NCI-H446 (cell line): Measurements from ENCODE around the gene EP300.
"Not testable (repeated sequence)": the region's sequence is repeated elsewhere in the genome, so short reads cannot be mapped to it uniquely, and the experiment has no call there.

ENCODE experiments used
- DNase-seq, 2 experiments: peaks; one replicate each; lab custom pipeline; 2025; lab: John Stamatoyannopoulos, UW

Gene EP300

DNA sequence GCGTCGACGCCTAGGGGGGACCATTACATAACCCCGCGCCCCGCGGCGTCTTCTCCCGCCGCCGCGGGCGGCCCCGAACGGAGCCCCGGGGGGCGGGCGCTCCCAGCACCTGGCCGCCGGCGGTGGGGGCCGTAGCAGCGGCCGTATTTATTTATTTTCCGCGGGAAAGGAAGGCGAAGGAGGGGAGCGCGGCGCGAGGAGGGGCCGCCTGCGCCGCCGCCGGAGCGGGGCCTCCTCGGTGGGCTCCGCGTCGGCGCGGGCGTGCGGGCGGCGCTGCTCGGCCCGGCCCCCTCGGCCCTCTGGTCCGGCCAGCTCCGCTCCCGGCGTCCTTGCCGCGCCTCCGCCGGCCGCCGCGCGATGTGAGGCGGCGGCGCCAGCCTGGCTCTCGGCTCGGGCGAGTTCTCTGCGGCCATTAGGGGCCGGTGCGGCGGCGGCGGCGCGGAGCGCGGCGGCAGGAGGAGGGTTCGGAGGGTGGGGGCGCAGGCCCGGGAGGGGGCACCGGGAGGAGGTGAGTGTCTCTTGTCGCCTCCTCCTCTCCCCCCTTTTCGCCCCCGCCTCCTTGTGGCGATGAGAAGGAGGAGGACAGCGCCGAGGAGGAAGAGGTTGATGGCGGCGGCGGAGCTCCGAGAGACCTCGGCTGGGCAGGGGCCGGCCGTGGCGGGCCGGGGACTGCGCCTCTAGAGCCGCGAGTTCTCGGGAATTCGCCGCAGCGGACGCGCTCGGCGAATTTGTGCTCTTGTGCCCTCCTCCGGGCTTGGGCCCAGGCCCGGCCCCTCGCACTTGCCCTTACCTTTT lies at the start of gene EP300:
EP300 (plus strand) TSS at position 570 of the 795 bp plus-strand sequence. CDS start 413 bp downstream, outside the sequence.
- DNase-seq, result peak in 1 of 2 experiments; percentile 57

DNA sequence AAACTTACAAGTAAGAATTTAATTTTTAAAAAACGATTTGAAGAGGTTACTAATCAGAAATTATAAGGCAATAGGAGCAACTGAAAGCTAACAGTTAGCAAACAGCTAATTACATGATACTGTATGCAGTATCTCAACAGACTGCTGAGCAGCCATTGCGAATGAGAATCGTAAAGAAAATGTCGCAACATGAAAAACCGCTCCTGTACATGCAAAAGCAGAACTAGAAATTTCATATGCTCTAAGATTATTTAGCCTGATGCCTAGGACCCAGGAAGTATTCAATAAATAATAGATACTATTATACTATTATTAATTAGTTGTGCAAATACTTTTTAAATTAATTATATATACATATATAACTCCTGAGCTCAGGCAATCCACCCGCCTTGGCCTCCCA lies 48.7 kb upstream of the EP300 start:
- no peak for DNase-seq

DNA sequence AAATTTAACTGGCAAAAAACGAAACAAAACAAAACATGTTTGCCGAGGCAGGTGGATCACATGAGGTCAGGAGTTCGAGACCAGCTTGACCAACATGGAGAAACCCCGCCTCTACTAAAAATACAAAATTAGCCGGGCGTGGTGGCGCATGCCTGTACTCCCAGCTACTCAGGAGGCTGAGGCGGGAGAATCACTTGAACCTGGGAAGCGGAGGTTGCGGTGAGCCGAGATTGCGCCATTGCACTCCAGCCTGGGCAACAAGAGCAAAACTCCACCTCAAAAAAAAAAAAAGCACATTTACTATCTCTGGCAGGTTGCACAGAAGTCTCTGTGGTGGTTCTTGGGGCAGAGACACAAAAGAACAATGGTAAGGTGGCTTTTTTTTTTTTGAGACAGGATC lies 46.8 kb upstream of the EP300 start:
- not testable (repeated sequence) for DNase-seq

DNA sequence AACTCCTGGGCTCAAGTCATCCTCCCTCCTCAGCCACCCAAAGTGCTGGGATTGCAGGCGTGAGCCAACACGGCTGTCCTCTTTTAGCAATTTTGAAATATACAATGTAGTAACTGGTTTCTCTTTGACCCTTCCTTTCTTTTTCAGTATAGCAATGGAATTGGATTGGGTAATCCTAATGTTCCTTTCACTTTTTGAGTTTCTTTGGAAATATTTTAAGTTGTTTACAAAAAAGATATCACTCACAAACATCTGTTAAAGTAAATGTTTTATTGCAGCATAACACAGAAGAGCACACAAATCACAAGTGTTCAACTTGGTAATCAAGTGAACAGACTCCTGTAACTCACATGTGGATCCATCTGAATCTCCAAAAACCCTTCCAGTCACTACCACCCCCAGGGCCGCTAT lies 44.6 kb upstream of the EP300 start:
- no peak for DNase-seq

DNA sequence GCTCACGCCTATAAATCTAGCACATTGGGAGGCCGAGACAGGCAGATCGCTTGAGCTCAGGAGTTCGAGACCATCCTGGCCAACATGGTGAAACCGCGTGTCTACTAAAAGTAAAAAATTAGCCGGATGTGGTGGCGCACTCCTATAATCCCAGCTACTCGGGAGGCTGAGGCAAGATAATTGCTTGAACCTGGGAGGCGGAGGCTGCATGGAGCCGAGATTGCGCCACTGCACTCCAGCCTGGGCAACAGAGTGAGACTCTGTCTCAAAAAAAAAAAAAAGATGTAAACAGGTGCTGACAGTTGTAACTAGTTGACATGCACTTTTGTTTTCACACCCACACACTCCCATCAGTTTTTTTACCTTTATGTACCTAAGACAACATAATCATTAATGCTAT lies 44.0 kb upstream of the EP300 start:
- DNase-seq, result not testable (repeated sequence)

DNA sequence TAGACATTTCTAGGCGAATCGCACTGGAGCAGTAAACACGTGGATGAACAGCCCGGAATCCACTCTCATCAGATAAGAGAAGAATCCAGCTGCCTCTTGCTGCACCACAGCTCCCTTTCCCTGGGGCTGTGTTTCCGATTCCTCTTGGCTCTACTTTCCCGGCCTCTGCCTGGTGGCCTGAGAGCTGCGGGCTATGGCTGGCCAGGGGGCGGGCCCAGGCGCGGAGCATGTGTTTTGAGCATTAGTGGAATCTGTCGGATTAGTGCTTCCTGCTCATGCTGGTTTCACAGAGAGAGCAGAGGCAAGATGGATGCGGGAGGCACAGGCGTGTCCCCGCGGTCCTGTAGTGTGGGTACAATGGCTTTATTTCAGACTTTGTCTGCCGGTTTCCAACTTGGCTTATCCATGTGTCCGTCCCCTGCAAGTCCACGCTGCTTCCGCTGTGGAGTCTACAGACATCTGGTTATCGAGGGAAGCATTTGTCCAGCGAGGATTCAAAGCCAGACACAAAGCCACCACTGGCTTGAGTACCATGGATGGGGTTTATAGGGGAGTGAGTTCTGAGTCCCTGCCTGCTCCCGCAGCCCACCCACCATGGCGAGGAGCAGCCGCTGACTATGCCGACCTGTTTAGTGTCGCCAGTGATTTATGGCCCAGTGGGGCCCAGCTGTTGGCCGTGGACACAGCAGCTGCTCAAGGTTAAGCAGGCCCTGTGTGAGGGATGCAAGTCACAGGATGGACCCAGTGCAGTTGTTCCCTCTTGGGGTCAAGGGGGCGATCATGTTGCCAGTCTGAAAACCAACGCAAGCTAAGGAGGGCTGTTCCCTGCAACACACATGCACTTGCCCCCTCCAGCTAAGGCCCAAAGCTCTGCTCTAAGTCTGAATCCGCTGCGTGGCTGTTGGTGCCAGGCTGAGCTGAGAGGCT lies 43.3 kb upstream of the EP300 start:
- no peak for DNase-seq

DNA sequence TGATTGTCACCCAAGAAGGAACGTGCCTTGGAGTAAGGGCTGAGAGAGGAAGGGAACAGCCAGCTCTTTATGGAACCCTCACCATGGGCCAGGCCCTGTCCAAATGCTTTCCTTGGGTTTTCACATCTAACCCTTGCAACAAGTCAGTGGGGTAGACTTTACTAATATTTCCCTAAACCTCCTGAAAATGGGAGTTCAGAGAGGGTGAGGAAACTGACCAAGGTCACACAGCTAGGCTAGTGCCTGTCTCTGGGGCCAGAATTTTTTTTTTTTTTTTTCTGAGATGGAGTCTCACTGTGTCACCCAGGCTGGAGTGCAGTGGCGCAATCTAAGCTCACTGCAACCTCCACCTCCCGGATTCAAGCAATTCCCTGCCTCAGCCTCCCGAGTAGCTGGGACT lies 42.6 kb upstream of the EP300 start:
- not testable (repeated sequence) for DNase-seq

DNA sequence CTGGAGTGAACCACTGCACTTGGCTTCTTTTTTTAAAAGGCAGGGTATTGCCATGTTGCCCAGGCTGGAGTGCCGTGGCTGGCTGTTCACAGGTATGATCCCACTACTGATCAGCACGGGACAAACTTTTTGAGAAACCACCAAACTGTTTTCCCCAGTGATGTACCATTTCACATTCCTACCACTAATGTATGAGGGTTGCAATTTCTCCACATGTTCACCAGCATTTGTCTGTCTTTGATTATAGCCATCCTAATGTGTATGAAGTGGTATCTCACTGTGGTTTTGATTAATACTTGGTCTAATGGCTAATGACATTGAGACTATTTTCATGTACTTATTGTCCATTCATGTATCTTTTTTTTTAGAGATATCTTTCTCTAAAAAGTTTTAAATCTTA lies 41.5 kb upstream of the EP300 start:
- DNase-seq, result no peak

DNA sequence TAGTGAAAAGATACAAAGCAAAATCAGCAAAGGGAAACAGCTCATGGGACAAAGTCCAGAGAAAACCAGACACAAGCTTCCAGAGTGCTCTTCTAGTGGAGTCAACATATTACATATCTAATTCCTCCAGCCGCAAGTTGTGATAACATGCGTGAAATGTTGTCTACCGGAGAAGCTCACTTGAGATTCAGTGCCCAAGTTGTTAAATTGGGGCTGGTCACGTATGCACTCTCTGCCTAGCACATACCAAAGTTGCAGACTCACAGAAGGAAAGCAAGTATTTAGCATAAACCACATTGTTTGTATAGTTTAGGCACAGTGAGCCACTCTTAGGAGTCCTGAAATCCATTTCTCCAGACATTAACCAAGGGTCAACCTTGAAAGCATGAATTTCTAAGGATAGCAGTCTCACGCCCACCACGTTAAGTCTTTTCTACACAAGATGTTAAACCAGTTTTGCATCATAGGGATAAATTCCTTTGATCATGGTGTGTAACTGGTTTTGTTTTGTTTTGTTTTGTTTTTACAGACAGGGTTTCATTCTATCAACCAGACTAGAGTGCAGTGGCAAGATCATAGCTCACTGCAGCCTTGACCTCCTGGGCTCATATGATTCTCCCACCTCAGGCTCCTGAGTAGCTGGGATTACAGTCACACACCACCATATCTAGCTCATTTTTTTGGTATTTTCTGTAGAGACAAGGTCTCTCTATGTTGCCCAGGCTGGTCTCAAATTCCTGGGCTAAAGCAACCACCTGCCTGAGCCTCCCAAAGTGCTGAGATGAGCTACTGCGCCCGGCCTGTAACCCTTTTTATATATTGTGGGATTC lies 39.5 kb upstream of the EP300 start:
- no peak for DNase-seq

DNA sequence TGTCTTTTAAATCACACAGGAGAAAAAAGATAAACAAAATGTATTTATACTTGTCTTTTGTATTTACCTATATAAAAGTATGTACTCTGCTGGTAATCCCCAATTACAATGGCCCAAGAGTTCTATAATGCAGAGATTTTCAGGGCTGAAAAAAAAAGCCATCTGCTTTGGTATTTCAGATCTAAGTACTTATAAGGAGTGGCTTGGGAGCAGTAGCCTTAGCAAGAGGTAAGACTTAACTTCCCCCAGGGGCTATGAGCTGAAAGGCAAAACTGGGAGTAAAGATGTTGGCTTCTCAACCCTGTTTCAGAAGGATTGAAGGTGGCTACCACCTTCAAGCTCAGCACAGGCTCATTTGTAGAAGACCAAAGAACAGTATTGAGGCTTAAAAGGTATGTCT lies 35.3 kb upstream of the EP300 start:
- DNase-seq, result no peak

DNA sequence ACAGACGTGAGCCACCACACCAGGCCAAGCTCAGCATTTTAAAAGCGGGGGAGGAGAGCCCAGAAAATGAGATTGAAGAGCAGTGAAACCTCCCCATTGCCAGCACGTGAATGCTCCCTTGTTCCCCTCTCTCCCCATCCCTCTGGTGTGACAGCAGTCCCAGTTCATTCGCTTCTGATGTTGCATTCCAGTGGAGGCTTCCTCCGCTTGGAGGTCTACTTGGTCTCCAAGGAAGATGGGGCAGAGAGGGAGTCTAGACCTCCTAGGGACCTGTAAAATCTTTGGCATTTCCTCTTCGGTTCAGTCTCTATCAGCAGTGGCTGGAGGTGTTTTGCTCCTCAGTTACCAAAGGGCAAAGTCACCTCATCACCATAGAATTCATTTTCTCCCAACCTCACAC lies 30.2 kb upstream of the EP300 start:
- DNase-seq, result no peak

DNA sequence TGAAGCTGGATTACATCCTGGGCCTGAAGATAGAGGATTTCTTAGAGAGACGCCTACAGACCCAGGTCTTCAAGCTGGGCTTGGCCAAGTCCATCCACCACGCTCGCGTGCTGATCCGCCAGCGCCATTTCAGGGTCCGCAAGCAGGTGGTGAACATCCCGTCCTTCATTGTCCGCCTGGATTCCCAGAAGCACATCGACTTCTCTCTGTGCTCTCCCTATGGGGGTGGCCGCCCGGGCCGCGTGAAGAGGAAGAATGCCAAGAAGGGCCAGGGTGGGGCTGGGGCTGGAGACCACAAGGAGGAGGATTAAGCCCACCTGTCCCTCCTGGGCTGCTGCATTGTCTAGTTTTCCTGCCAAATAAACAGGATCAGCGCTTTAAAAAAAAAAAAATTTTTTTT lies 28.1 kb upstream of the EP300 start:
- not testable (repeated sequence) for DNase-seq

DNA sequence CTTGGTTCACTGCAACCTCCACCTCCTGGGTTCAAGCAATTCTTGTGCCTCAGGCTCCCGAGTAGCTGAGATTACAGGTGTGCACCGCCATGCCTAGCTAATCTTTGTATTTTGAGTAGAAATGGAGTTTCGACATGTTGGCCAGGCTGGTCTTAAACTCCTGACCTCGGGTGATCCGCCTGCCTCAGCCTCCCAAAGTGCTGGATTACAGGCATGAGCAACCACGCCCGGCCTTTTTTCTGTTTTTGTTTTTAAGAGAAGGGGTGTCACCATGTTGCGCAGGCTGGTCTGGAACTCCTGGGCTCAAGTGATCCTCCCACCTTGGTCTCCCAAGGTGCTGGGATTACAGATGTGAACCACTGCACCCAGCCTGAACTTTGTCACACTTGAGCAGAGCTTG lies 26.1 kb upstream of the EP300 start:
- not testable (repeated sequence) for DNase-seq

DNA sequence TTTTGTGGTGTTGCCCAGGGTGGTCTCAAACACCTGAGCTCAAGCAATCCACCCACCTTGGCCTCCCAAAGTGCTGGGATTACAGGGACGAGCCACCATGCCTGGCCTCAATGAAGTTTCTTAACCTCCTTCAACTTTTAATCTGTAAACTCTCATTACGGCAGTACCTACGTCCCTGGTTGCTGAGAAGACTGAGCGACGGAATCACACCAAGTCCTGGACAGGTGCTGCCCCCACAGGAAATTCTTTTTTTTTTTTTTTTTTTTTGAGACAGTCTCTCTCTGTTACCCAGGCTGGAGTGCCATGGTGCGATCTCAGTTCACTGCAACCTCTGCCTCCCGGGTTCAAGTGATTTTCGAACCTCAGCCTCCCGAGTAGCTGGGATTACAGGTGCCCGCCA lies 24.4 kb upstream of the EP300 start:
- not testable (repeated sequence) for DNase-seq

DNA sequence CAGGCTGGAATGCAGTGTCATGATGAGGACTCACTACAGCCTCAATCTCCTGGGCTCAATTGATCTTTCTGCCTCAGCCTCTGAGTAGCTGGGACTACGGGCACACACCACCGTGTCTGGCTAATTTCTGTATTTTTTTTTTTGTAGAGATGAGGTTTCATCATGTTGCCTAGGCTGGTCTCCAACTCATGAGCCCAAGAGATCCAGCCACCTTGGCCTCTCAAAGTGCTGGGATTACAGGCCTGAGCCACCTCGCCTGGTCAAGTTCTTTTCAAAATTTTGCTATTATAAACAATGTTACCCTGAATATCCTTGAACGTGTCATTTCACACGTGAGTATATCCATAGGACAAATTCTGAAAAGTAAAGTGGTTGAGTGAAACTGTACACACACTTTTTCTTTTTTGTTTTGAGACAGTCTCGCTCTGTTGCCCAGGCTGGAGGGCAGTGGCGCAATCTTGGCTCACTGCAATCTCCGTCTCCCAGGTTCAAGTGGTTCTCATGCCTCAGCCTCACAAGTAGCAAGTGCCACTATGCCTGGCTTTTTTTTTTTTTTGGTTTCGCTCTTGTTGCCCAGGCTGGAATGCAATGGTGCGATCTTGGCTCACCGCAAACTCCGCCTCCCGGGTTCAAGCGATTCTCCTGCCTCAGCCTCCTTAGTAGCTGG lies 21.6 kb upstream of the EP300 start:
- DNase-seq, result no peak

DNA sequence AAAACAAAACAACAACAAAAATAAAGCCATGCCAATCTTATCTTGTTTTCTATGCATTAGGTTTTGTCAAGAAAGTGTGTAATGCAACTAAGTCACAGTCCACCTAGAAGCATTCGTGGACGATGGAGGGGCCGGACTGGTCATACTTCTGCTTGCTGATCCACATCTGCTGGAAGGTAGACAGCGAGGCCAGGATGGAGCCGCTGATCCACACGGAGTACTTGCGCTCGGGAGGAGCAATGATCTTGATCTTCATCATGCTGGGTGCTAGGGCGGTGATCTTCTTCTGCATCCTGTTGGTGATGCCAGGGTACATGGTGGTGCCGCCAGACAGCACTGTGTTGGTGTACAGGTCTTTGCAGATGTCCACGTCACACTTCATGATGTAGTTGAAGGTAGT lies 18.3 kb upstream of the EP300 start:
- DNase-seq, result no peak

DNA sequence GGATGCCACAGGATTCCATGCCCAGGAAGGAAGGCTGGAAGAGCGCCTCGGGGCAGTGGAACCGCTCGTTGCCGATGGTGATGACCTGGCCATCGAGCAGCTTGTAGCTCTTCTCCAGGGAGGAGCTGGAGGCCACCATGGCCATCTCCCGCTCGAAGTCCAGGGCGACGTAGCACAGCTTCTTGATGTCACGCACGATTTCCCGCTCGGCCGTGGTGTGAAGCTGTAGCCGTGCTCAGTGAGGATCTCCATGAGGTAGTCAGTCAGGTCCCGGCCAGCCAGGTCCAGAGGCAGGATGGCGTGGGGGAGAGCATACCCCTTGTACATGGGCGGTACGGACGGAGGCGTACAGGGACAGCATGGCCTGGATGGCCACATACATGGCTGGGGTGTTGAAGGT lies 17.9 kb upstream of the EP300 start:
- no peak for DNase-seq

DNA sequence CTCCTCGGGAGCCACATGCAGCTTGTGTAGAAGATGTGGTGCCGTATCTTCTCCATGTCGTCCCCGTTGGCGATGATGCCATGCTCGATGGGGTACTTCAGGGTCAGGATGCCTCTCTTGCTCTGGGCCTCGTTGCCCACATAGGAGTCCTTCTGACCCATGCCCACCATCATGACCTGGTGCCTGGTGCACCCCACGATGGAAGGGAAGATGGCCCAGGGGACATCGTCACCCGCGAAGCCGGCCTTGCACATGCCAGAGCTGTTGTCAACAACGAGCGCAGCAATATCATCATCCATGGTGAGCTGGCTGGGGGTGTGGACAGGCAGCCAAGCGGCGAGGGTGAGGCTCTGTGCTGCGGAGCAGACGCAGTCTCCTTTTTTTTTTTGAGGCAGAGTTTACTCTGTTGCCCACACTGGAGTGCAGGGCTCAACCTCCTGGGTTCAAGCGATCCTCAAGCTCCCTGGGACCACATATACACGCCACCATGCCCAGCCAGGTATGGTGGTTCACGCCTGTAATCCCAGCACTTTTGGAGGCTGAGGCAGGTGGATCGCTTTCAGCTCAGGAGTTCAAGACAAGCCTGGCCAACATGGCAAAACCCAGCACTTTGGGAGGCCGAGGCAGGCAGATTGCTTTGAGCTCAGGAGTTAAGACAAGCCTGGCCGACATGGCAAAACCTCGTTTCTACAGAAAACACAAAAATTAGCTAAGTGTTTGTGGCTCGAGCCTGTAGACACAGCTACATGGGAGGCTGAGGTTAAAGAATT lies 17.3 kb upstream of the EP300 start:
- DNase-seq, result no peak

DNA sequence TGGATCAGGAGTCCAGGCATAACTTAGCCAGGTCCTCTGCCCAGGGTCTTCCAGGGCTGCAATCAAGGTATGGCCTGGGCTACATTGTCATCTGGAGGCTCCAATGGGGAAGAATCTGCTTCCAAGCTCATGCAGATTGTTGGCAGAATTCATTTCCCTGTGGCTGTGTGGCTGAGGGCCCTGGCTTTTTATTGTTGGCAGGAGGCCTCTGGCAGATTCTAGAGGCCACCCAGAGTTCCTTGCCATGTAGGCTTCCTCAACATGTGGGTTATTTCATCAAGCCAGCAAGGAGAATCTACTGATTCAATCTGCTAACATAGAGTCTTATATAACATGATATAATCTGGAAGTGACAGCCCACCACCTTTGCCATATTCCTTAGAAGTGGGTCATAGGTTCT lies 16.4 kb upstream of the EP300 start:
- DNase-seq, result peak in 1 of 2 experiments; percentile 26

DNA sequence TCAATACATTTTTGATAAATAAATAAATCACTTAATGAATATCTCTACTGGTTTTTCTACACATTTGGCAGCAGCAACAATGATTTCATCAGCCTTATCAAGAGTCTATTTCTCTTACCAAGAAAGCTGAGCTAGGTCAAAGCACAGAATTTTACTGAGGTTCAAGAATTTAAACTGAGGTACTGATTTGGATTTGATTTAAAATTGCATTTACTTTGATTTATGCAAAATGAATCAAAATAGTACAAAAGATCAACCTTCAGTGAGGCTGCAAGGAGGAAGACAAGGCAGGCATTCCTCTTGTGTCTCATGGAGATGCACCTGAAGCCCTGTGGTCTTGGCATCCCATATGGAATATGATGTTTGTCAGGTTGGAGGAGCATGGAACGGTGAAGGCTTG lies 15.5 kb upstream of the EP300 start:
- DNase-seq, result no peak

DNA sequence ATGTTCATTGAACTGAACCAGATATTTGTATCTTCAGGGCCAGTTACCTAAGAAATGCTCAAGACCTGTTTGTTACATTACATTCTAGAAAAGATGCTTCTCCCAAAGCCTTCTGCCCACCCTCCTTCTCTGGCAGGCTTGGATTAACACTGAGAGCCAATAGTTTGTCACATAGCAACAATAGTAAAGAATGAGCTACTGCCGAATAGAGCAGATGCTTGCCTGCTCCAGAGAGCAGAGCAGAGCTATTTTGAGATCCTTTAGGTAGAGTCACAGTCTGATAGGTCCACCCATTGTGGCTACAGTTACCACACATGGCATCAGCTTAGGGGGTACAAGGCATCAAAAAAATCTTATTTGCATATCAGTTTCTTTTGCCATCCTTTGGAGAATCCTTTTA lies 13.5 kb upstream of the EP300 start:
- DNase-seq, result no peak
